ENCODE results near the gene CTPS1. TPM values are rescaled to one million over a fixed set of nuclear protein-coding genes. Genes with fewer than 3 reads are reported as not detected.

Gene CTPS1
- total RNA-seq, 4 donors from 2014 or later = 16.1 to 57.5 (median 17.6) TPM

- DNase-seq (ENCODE audit: low spot score) = no peak
- TF ChIP-seq CTCF (IDR thresholded peaks at IDR 0.05) = no peak
- no peak for ATAC-seq (ENCODE audit: low FRiP score)
These were observed 41.2 kb downstream of the CTPS1 start for GRCh38 chr1:41020654-41021053.

- no peak for ATAC-seq (ENCODE audit: low FRiP score)
- no peak for DNase-seq (ENCODE audit: low spot score)
- TF ChIP-seq CTCF (IDR thresholded peaks at IDR 0.05) = no peak
These were observed 42.2 kb downstream of the CTPS1 start, which contains the start of gene SLFNL1 for GRCh38 chr1:41021526-41022308. SLFNL1 (minus strand) TSS chr1:41021725; CDS start chr1:41020660, 1,065 bp downstream.

- no peak for TF ChIP-seq CTCF (IDR thresholded peaks at IDR 0.05)
- no peak for ATAC-seq (ENCODE audit: low FRiP score)
- DNase-seq (ENCODE audit: low spot score) = no peak
These were observed 42.9 kb downstream of the CTPS1 start for GRCh38 chr1:41022424-41022823.

- ATAC-seq (ENCODE audit: low FRiP score) = no peak
- TF ChIP-seq CTCF (IDR thresholded peaks at IDR 0.05) = no peak
- DNase-seq (ENCODE audit: low spot score) = no peak
These were observed 43.9 kb downstream of the CTPS1 start for GRCh38 chr1:41023279-41023990.

- no peak for DNase-seq (ENCODE audit: low spot score)
- ATAC-seq (ENCODE audit: low FRiP score) = no peak
- TF ChIP-seq CTCF (IDR thresholded peaks at IDR 0.05) = no peak
These were observed 45.5 kb downstream of the CTPS1 start for GRCh38 chr1:41024953-41025352.

GRCh38 chr1:41025979-41026819 lies 46.7 kb downstream of the CTPS1 start:
- no peak for TF ChIP-seq CTCF (IDR thresholded peaks at IDR 0.05)
- DNase-seq (ENCODE audit: low spot score) = no peak
- no peak for ATAC-seq (ENCODE audit: low FRiP score)

Data from omental fat pad (tissue), 4 donors.